Measurements from ENCODE around the gene GUCA2A. TPM values are rescaled to one million over a fixed set of nuclear protein-coding genes. Genes with fewer than 3 reads are reported as not detected.
A peak's percentile ranks its signal among the peaks of the same experiment; 100 is the strongest.

GUCA2A gene
- total and polyA plus RNA-seq, 8 donors, result 0.30 to 0.87 (median 0.44) TPM; not detected in 2

DNA sequence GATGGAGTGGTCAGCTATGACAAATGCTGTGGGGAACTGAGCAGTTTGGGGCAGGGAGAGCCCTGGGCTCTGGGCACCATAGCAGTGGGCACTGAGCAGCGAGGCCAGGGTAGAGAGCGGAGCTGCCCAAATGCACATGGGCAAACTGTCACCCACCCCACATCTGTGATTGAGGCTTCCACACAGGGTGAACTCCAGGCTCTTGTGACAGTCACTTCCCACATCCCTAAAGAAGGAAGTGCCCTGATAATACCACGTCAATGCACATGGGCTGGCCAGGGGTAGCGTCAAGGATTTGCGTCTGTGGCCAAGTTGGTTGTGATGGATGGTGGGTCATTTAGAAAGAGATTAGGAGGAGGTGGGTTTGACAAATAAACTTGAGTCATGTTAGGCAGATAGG is 13.9 kb downstream of the GUCA2A start:
- TF ChIP-seq, protein P1, sequence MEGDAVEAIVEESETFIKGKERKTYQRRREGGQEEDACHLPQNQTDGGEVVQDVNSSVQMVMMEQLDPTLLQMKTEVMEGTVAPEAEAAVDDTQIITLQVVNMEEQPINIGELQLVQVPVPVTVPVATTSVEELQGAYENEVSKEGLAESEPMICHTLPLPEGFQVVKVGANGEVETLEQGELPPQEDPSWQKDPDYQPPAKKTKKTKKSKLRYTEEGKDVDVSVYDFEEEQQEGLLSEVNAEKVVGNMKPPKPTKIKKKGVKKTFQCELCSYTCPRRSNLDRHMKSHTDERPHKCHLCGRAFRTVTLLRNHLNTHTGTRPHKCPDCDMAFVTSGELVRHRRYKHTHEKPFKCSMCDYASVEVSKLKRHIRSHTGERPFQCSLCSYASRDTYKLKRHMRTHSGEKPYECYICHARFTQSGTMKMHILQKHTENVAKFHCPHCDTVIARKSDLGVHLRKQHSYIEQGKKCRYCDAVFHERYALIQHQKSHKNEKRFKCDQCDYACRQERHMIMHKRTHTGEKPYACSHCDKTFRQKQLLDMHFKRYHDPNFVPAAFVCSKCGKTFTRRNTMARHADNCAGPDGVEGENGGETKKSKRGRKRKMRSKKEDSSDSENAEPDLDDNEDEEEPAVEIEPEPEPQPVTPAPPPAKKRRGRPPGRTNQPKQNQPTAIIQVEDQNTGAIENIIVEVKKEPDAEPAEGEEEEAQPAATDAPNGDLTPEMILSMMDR (IDR thresholded peaks at IDR 0.05), result no peak

DNA sequence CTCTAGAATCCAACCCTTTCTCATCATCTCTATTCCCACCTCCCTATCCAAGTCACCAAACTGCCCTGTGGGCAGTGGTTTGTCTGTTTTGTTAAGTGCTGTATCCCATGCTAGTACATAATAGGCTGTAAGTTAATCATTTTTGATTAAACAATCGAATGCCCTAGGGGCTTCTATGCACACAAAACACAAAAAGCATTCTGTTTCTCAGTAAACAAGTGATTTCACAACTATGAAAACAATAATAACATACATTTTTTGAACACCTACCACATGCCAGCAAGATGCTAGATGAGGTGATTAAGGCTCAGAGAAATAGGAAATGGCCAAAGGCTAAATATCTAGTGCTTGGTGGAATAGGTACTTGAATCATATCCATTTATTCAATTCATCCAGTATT is 16.4 kb downstream of the GUCA2A start:
- Histone ChIP-seq H3K9me3 (no peaks in the 10 kb centered on the region), H3K4me3 (no peak overlapping the region), H3K36me3 (no peaks in the 10 kb centered on the region), H3K27ac (no peak overlapping the region), H3K4me1 (peaks cover 0 to 5% of the 10 kb centered on the region in 2 donors), H3K27me3 (peaks cover 0 to 27% of the 10 kb centered on the region in 2 donors)
- TF ChIP-seq, protein P1 (IDR thresholded peaks at IDR 0.05), result no peak
- no peak for DNase-seq
- no peak for ATAC-seq
- intact Hi-C loops (cut with DNase I), result no loop called here

More for the DNA sequence above, 13.9 kb downstream of the GUCA2A start:
- DNase-seq (no peak), ATAC-seq (no peak)
- Histone ChIP-seq H3K4me1 (peaks cover 0 to 5% of the 10 kb centered on the region in 2 donors), H3K27me3 (peaks cover 0 to 11% of the 10 kb centered on the region in 2 donors), H3K27ac (no peak overlapping the region), H3K36me3 (no peaks in the 10 kb centered on the region), H3K4me3 (no peak overlapping the region), H3K9me3 (no peaks in the 10 kb centered on the region)
- intact Hi-C loops (cut with DNase I), result no loop called here

DNA sequence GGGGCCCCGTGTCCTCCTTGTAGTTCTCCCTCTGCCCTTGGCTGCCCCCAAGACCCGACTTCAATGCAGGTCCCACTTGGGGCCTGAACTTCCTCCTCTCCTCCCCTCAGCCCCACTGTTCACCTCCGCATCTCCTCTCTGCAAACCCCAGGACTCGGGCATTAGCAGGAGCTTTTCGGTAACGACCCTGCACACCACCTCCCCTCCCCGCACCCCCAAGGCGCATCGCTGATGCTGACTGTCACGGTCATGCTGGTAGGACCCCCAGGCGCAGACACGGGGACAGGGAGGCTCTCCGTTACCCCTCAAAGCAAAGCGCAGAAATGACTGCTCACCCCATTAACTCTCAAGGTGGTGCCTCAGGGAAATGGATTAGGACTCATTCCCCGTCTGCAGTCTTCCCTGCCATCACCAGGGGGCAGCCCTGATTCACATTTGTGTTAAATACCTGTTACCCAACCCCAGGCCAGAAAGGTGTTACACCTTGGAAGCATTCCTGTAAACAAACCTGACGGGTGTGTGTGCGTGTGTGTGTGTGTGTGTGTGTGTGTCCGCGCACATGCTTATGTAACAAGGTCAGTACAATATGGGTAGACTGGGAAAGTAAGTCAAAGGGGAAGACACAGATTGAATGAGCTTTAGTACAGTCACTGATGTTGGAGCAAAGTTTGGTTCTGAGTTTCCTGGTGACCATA is 17.8 kb downstream of the GUCA2A start:
- Histone ChIP-seq H3K36me3 (no peaks in the 10 kb centered on the region), H3K27me3 (peaks cover 0 to 27% of the 10 kb centered on the region in 2 donors), H3K4me1 (peaks cover 0 to 5% of the 10 kb centered on the region in 2 donors), H3K9me3 (no peaks in the 10 kb centered on the region), H3K27ac (no peak overlapping the region), H3K4me3 (no peak overlapping the region)
- TF ChIP-seq, protein P1 (IDR thresholded peaks at IDR 0.05), result peak; percentile 74 to 76
- peak; percentile 94 for ATAC-seq
- intact Hi-C loops (cut with DNase I), result no loop called here
- peak in 2 of 4 donors; percentile 73 to 78 for DNase-seq

DNA sequence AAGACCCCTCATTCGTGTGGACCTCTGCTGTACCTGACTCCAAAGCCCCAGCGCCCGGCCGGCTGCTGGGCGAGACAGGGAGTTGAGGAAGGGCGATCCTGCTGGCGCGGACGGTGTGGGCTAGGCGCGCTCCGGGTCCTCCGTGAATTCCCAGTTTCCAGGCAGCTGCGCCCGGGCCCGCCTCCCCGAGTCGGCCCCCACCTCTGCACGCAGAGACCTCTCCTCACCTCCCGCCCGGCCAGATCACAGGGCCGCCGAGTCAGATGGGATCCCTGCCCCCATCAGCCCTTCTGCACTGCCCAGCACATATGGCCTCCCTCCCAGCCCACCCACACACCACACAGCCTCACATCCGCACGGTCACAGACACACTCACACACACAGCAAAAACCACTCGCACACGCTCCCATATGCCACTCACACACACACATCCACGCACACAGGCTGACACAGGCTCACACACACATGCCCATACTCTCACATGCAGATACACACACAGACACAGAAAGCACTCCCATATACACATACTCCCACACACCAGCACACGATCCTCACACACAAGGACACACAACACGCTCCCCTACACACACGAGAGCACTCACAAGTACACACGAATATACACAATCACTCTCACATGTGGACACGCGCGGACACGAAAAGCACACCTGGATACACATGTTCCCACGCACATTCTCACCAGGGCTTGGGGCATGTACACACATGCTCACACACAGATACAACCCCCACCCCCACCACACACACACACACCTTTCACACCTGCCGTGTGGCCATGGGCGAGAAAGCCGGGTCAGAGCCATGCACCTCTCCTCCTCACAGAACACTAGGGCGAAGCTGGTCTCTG is 18.6 kb downstream of the GUCA2A start:
- Histone ChIP-seq H3K36me3 (no peaks in the 10 kb centered on the region), H3K4me3 (no peak overlapping the region), H3K27me3 (peaks cover 0 to 27% of the 10 kb centered on the region in 2 donors), H3K9me3 (no peaks in the 10 kb centered on the region), H3K27ac (no peak overlapping the region), H3K4me1 (peaks cover 0 to 5% of the 10 kb centered on the region in 2 donors)
- DNase-seq (peak in 1 of 4 donors; percentile 78), ATAC-seq (no peak)
- intact Hi-C loops (cut with DNase I), result no loop called here
- TF ChIP-seq, protein P1 (IDR thresholded peaks at IDR 0.05), result no peak

DNA sequence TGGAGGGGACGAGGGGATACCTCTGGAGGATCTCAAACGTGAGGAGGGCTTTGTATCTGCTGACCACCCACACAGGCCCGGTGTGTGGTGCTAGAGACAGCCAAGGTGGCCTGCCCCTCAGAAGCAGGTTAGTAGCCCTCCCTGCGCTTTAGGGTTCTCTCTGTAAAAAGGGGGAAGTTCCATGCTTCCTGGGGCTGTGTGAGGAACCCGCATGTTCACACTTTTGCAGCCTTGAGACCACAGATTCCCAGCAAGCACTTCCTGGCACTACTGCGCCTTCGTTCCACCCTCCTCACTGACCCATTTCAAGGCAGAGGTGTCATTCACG is 19.2 kb downstream of the GUCA2A start:
- Histone ChIP-seq H3K9me3 (no peaks in the 10 kb centered on the region), H3K27ac (no peak overlapping the region), H3K4me1 (peaks cover 0 to 5% of the 10 kb centered on the region in 2 donors), H3K27me3 (peaks cover 0 to 27% of the 10 kb centered on the region in 2 donors), H3K36me3 (no peaks in the 10 kb centered on the region), H3K4me3 (no peak overlapping the region)
- ATAC-seq (no peak), DNase-seq (no peak)
- TF ChIP-seq, protein P1 (IDR thresholded peaks at IDR 0.05), result no peak
- intact Hi-C loops (cut with DNase I), result no loop called here

Measured in left lung (tissue), 10 donors.